NCI-H2227 treated with DMSO at 0.1 percent for 48 hours (cell line): ENCODE results near the gene WNT16.
"Not testable (repeated sequence)": the region's sequence is repeated elsewhere in the genome, so short reads cannot be mapped to it uniquely, and the experiment has no call there.

Experiments
- DNase-seq: peaks from one replicate; lab custom pipeline; 2025; lab: John Stamatoyannopoulos, UW

The WNT16 gene

DNA sequence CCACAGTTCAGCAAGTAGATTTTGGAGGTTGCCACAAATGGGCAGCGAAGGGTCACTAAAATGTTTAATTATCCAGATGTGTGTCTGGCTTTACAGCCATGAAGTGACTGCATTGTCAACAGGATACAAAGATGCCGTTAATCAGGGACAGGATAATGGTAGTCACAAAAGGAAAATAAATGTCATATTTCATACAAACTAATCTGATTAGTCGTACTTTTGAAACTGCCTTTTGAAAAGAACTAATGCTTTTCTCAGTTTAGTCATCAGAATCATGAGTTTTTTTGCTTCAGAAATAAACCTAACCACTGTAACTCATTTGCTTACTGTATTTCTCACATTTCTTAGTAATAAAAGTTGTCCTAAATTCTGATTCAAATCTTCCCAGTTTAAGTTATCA is 22.2 kb upstream of the WNT16 start:
- DNase-seq: no peak

DNA sequence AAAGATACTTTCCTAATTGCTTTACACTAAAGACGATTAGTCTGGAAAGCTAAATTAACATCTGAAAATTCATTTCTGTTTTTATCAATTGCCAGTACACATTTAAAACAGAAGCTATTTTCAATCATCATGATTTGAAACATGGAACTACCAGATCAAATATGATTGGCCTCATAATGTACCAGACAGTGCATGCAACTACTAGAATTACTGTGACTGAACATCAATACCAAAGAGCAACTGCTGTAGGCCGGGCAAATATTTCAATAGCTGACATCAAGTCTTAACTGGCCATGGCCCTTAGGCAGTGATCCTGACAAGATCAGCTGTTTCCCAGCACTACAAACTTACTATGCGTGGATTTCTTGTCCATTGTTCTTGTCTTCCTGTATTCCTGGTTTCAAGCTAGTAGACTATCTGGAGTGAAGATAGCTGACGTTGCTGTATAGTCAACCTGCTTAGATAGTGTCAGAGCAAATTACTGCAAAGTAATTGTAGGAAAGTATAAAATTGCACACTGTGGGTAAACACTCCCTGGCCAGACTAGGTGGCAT is 21.7 kb upstream of the WNT16 start:
- DNase-seq: no peak

DNA sequence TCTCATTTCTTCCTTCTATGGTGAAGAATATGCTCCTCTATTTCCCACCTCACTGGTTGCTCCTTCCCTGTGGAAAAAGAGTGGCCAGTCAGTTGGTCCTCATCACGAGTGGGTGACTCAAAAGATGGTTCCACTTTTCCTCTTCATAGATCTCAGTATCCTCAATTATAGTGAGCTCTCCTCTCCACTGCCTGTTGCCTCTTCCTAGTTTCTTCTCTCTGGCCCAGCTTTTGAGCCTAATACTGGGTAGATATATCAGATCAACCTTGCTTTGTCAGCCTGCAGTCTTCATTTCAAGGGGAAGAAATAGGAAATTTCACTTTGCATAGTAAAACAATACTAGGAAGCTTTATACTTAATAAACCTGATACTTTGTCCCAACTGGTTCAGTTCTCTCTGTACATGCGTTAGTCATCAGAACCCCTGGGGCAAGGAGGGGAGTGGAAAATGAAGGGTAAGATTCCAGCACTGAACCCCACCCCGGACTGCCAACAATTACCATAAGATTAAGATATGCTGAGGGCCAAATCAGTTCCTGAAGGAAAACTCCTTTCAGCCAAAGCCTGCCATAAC is 15.5 kb upstream of the WNT16 start:
- no peak for DNase-seq

DNA sequence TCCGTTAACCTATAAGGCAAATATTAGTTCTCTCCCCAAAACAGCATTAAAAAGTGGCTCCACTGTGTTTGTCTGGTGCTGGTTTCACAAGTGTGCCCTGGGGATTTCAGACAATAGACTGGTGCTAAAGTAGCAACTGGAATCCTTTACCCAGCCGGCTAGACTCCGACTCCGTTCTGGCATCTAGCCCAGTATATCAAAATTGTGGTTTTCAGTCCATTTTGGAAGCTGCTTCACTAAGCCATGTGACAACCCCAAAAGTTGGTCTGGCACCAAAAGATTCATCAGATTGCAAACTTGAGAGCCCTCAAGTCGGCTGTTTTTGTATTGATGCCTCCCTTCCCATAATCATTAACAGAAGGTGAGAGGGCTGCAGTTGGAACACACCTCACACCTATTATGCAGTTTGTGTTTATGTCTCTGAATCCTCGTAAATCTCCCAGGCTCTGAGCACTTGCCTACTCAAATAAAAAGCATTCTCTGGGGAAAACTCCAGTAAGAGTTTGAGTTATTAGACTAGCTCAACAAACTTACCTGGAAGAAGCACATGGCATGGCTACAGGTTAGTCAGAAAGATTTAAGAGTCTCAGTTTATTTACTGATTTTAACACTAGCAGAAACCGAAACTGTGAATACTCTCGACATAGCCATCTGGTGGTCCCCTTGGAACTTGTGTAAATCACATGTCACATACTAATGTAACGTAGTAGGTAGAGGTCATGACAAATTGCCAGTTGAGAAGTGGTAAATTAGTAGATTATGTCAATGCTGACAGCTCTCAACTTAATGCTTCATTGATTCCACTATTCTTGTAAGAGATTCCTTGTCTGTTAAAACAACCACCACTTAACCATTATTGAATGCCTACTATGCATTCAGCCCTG is 14.8 kb upstream of the WNT16 start:
- DNase-seq: peak; percentile 84

DNA sequence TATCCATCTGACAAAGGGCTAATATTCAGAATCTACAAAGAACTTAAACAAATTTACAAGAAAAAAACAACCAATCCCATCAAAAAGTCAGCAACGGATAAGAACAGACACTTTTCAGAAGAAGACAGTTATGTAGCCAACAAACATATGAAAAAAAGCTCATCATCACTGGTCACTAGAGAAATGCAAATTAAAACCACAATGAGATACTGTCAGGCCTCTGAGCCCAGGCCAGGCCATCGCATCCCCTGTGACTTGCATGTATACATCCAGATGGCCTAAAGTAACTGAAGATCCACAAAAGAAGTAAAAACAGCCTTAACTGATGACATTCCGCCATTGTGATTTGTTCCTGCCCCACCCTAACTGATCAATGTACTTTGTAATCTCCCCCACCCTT is 13.6 kb upstream of the WNT16 start:
- not testable (repeated sequence) for DNase-seq

DNA sequence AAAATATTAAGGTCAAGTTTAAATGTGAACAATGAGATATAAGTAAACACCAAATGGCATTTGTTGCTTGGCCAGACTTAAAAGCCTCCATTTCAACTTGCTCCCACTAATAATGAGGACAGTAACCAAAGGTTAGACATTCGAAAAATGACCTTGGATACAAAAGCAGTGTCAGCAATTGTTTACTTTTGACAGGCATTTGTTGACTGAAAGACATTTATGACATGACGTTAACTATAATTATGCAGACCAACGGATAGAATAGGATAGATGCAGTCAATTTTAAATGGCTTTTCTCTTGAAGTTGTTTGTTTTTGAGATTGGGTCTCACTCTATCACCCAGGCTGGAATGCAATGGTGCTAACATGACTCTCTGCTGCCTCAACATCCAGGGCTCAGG is 6.3 kb upstream of the WNT16 start:
- DNase-seq: peak; percentile 32

DNA sequence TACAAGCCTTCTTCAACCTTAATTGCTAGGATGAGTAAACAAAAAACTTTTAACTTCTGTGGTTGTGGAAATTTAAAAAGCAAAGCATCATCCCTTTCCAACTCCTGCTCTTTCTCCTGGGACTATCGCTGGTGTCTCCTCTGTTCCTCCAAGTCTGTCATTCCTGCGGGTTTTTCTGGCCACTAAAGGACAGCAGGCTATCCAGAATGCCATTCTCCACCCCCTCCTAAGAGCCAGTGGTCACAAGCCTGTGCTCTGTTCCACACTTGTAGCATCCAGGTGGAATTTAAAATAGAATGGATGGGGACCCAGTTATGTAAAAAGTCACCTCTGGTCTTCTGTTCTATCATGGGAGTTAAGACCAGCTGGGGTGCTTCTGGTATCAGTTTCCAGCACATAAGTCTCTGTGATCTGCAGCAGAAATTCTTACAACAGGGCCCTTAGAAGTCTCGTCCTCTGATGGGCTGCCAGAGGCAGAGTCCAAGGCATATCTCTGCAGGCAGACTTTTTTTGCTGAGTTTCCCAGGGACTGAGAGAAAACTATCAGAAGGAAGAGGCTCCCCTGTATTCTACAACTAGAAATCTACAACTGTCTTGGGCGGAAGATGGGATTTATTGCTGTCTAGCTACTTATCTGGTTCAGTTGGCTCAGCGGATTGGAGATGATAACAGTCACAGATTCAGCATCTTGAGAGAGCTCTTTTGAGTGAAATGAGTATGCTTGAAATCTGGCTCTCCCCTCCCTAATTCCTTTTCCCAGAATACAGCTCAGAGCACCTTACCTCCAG is 5.1 kb upstream of the WNT16 start:
- no peak for DNase-seq

DNA sequence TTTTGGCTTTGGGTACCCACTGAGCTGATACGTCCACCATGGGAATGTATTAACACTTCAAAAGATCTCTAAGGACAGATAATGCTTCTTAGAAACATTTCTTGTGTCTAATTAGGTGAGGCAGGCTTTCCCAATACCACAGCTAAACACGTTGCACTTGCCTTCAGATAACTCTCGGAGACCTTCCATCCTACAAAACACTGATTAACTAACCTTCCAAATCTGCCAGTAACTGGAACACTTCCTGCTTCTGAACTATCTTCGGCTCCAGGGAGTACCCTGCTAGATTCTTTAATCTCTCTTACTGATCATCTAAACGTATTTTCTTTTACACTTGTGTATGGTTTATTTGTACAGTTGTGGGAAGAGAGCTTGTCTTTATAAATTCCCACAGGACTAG is 1.1 kb upstream of the WNT16 start:
- no peak for DNase-seq

DNA sequence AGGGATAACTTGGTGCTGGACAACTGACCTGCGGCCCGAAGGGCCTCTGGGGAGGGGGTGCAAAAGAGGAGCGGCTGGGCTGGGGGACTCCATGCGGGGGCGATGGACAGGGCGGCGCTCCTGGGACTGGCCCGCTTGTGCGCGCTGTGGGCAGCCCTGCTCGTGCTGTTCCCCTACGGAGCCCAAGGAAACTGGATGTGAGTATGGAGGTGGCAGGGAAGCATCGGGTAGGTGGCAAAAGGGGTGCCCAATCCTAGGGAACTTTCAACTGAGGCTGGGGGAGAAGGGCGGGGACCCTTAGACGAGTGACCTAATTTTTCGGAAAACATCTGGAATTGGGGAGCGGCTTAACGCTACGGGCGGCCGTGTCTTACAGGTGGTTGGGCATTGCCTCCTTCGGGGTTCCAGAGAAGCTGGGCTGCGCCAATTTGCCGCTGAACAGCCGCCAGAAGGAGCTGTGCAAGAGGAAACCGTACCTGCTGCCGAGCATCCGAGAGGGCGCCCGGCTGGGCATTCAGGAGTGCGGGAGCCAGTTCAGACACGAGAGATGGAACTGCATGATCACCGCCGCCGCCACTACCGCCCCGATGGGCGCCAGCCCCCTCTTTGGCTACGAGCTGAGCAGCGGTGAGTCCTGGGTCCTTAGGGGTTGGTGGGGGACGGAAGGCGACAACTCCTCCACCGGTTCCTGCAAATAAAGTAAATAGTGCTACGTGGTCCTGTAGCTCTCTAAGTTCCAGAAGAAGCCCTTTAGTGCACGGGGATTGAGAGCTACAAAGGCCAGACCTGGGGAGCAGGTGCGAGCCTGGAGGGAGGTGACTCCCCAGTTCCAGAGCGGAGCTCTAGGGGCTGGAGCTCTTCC is 622 bp downstream of the WNT16 start:
- peak; percentile 41 for DNase-seq

DNA sequence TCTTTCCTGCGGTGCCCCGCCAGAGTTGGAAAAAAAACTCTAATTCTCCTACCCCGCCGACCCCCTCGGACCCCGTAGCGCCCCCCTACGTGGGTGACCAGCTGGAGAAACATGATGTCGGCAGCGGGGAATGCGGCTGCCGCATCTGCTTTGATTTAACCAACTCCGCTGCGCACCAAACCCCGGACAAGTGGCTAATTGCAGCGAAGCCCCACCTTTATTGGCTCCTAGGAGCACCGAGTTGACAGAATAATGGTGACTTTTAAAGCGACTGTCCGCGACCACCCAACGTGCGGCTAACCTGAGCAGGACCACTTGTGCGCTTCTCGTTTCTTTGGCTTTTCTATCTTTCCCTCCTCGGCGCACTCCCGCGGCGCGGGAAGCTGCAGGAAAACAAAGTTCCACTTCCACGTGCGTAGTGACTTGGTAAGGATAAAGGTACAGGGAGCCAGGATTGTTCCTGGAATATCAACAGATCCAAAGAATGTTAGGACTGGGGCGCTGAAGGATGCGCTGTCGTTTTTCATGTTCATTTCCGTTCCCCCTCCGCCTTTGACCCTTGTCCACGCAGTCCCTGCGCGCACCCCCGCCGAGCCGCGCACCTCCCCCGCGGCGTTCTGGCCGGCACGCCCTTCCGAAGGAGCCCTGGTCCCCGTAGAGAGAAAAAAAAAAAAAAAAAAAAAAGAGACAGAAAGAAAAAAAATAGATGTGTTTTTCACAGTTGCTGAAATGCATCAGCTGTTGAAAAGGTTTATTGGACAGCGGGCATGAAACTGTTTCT is 1.4 kb downstream of the WNT16 start:
- no peak for DNase-seq

DNA sequence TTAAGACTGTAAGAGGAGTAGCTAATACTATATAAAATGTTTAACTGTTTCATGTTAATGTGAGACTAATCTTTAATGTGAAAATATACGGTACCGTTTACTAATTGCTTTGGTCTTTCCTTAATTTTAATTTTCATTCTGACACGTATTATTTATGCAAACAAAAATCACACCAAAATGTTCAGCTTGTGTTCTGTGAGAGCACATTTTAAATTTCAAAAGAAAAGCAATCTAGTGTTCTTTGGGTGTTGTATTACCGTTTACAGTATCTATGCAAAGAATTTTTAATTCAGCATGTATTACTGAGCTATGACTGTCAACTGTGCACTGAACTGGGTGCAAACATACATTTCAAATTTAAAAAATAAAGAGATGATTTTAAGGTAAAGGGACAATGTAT is 2.2 kb downstream of the WNT16 start:
- no peak for DNase-seq

DNA sequence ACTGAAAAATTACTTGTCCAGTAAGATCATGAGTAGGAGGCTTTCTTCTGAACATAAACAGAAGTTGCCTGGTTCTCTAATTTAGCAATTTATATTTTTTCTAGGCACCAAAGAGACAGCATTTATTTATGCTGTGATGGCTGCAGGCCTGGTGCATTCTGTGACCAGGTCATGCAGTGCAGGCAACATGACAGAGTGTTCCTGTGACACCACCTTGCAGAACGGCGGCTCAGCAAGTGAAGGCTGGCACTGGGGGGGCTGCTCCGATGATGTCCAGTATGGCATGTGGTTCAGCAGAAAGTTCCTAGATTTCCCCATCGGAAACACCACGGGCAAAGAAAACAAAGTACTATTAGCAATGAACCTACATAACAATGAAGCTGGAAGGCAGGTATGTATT is 2.8 kb downstream of the WNT16 start:
- DNase-seq: no peak

DNA sequence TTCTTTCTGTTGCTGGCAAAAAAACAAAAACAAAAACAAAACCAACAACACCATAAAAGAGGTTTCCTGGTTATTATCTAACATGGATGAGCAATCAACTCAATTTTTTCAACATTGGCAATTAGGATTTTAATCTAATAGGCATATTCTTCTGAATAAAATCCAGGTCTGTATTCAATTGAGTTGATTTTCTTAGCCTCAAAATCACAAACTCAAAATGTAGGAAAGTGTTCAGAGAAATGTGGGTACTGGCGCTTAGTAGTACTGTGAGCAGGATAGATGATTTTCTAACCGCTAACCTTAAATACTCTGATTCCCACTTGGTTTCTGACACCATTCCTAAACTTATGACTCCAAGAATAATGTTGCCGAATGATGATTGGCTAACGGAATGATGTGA is 5.6 kb downstream of the WNT16 start:
- no peak for DNase-seq

DNA sequence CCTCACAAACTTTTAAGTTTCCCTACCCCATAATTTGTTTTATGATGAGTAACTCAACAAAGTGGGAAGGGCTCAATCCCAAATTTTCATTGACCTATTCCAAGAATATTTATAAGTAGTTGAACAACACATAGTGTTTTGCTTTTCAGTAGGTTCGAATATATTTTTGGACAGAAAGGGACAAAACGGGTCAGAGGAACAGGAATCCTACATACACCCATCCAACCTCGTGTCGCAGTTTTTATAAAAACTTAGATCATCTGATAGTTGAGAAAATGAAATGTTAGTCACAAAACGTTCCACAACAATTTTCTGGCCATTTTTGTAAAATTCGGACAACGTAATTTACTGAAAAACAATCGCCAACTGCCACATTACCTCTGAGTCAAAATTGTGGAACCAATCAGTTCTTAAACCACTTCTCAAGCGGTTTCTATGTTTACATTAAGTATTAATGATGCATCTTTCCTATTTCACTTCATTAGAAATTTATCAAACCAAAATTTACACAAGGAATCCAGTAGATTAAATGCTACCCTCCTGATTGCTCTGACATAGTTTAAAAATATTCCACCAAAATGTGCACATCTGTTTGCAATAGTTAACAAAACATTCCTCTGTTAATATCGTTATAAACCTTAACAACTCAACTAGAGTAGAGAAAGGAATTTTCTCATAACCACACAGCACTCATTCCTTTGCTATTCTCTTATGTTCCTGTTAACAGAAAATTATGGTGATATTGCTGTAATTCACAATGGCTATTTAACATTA is 6.3 kb downstream of the WNT16 start:
- DNase-seq: no peak

DNA sequence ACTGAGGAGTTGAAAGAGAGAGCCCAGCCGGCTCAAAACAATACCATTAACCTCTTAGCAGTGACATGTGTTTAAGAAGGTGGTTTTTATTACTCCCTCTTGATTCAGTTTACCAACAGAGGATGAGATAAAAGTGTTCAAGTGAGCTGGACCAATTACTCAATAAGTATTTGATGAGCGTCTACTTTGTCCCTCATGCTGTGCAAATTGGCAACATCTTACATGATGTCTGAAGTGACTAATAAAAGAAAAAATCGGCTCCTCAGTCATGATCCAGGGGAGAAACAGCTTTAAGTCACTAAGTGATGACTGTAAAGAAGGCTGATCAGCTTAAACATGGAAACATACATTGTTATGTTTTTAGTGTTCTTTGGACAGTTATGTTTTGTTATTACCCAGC is 7.8 kb downstream of the WNT16 start:
- no peak for DNase-seq

DNA sequence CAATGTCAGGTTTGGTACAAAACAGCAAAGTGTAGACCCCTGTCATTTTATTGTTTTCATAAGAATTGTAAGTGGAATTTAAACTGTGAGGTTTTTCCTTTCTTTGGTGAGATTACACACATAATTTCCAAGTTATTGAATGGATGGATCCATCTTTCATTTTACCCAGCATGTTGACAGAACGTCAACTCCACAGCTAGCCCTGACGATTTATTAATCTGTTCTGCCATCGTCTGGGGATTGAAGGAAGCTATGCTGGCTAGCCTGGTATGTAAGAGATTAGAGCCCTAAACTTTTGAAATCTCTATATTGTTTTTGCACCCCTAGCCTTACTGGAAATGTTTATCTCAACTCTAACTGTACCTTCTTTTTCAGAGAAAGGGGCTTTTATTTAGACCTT is 8.6 kb downstream of the WNT16 start:
- no peak for DNase-seq

DNA sequence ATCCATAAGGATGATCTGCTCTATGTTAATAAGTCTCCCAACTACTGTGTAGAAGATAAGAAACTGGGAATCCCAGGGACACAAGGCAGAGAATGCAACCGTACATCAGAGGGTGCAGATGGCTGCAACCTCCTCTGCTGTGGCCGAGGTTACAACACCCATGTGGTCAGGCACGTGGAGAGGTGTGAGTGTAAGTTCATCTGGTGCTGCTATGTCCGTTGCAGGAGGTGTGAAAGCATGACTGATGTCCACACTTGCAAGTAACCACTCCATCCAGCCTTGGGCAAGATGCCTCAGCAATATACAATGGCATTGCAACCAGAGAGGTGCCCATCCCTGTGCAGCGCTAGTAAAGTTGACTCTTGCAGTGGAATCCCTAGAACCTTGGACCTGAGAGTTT is 10.3 kb downstream of the WNT16 start:
- no peak for DNase-seq

DNA sequence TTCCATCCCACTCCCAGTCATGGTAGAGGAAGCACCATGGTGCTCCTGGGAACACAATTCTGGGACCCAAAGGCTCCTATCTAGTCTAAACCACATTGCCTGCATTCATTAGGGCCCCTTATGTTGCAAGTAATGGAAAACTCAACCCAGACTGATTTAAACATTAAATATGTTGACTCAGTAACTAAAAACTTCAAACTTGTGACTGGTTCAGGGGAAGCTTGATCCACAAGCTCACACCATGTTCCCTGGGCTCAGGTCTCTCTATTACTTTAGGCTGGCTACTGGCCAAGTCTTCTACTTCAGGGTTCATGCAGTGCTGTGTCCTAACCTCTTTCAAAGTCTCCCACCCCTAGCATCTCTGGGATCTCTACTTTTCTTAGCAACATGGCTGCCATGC is 13.1 kb downstream of the WNT16 start:
- DNase-seq: no peak

DNA sequence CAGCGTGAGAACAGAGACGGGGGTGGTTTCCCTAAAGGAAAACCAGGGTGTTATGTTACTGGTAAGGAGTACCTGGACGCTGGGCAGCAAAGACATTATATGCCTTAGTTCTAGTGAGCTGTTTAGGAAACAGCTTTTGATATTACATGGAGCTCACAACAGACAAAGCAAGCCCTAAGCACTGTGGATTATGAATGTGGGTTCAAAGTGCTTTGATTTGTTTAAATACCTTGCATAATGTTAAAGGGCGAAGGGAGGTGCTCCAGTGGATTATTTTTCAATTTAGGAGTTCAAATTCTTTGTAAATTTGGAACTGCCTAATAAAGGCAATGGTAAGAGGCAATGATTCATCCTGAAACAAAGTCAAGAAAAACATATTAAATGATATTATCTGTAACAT is 13.8 kb downstream of the WNT16 start:
- DNase-seq: no peak

DNA sequence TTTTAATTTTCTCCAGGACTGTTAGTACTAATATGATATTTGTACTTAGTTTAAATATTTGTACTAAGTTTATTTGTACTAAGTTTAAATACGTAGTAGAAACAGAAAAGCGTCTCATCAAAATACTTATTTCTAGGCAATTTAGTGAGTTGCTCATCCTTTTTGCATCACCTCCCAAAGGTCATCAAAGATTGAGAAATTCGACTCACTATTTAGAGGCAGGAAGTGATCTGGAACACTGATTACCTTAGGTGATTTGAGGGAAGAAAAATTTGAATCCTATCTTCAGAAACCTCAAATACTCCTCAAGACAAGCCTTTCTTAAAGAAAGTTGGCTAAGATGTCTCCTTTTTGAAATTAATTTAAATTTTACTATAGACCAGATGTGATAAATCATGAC is 14.5 kb downstream of the WNT16 start:
- no peak for DNase-seq
